Measurements from ENCODE around the gene ATP2B3. TPM values are rescaled to one million over a fixed set of nuclear protein-coding genes. Genes with fewer than 3 reads are reported as not detected.
A peak's percentile ranks its signal among the peaks of the same experiment; 100 is the strongest.

ATP2B3 gene
- total RNA-seq, 4 donors from 2014 or later: not detected

GRCh38 chrX:153495903-153496589 lies 21.4 kb upstream of the ATP2B3 start:
- DNase-seq (ENCODE audit: low spot score in 2 of 2): no peak
- peaks cover 42% of the 10 kb centered on the region for H3K4me1 ChIP-seq
- no peak for TF ChIP-seq POLR2A (IDR thresholded peaks at IDR 0.05)
- TF ChIP-seq POLR2AphosphoS5 (IDR thresholded peaks at IDR 0.05): no peak
- TF ChIP-seq EP300 (IDR thresholded peaks at IDR 0.05): no peak
- TF ChIP-seq CTCF (IDR thresholded peaks at IDR 0.05): no peak
- peak overlapping the region; percentile 36 for H3K4me3 ChIP-seq
- H3K27ac ChIP-seq: no peak overlapping the region
- 50% methylated on average over 11 of the region's 18 CpGs for WGBS
- no peaks in the 10 kb centered on the region for H3K9me3 ChIP-seq
- H3K27me3 ChIP-seq: no peaks in the 10 kb centered on the region
- no peaks in the 10 kb centered on the region for H3K36me3 ChIP-seq

GRCh38 chrX:153496590-153496959 lies 20.9 kb upstream of the ATP2B3 start:
- no peak for TF ChIP-seq POLR2A (IDR thresholded peaks at IDR 0.05)
- no peak for TF ChIP-seq EP300 (IDR thresholded peaks at IDR 0.05)
- TF ChIP-seq CTCF (IDR thresholded peaks at IDR 0.05): no peak
- TF ChIP-seq POLR2AphosphoS5 (IDR thresholded peaks at IDR 0.05): no peak
- no peak for DNase-seq (ENCODE audit: low spot score in 2 of 2)
- no peaks in the 10 kb centered on the region for H3K36me3 ChIP-seq
- H3K4me3 ChIP-seq: peak overlapping the region; percentile 36
- H3K9me3 ChIP-seq: no peaks in the 10 kb centered on the region
- H3K27ac ChIP-seq: no peak overlapping the region
- H3K4me1 ChIP-seq: peaks cover 38% of the 10 kb centered on the region
- 55% methylated on average over 6 of the region's 8 CpGs for WGBS
- no peaks in the 10 kb centered on the region for H3K27me3 ChIP-seq

DNA sequence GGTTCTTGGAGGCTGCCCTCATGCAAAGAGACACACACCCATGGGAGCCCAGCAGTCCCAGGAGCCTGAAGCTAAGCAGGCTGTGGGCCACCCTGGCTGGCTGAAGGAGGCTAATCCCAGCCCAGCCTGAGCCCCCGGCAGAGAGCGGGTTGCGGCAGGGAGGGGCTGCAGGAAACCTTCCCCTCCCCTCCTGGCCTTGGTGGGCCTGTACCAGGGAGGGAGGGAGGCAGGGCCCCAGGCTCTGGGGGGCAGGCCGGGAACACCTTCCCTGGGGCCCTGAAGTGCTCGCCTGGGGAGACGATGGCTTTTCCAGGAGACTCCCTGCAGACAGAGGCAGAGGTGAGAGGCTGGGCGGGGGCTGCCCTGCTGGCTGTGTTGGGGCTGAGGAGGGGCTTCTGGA lies 19.0 kb upstream of the ATP2B3 start:
- TF ChIP-seq POLR2AphosphoS5 (IDR thresholded peaks at IDR 0.05) (no peak), EP300 (IDR thresholded peaks at IDR 0.05) (no peak), CTCF (IDR thresholded peaks at IDR 0.05) (no peak), POLR2A (IDR thresholded peaks at IDR 0.05) (no peak)
- Histone ChIP-seq H3K27me3 (no peaks in the 10 kb centered on the region), H3K4me1 (peaks cover 44% of the 10 kb centered on the region), H3K36me3 (no peaks in the 10 kb centered on the region), H3K4me3 (no peak overlapping the region), H3K27ac (no peak overlapping the region), H3K9me3 (no peaks in the 10 kb centered on the region)
- no peak for DNase-seq (ENCODE audit: low spot score in 2 of 2)
- 62% methylated on average over 5 of the region's 7 CpGs for WGBS

DNA sequence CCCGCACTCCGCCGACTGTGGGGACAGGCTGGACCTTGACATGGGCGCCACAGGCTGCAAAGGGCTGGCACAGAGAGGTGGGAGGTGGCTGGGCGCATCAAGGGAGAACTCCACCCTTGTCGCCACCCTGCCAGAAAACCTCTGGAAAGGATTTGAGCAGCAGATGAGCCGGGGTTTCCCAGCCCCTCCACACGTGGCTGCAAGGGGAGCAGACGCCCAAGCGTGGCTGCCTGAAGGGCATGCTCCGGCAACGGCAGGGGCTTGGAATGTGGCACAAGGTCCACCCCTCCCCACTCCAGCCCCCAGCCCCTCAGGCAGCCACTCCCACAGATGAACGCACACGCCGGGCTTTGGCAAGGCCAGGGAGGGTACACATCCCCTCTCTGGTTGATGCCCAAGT lies 18.1 kb upstream of the ATP2B3 start:
- no peak for TF ChIP-seq EP300 (IDR thresholded peaks at IDR 0.05)
- no peak for TF ChIP-seq CTCF (IDR thresholded peaks at IDR 0.05)
- no peak for TF ChIP-seq POLR2A (IDR thresholded peaks at IDR 0.05)
- no peak for TF ChIP-seq POLR2AphosphoS5 (IDR thresholded peaks at IDR 0.05)
- H3K4me3 ChIP-seq: no peak overlapping the region
- no peaks in the 10 kb centered on the region for H3K27me3 ChIP-seq
- H3K4me1 ChIP-seq: peaks cover 41% of the 10 kb centered on the region
- no peak overlapping the region for H3K27ac ChIP-seq
- 31% methylated on average over 5 of the region's 15 CpGs for WGBS
- DNase-seq (ENCODE audit: low spot score in 2 of 2): no peak
- H3K9me3 ChIP-seq: no peaks in the 10 kb centered on the region
- no peaks in the 10 kb centered on the region for H3K36me3 ChIP-seq

- H3K27me3 ChIP-seq: no peaks in the 10 kb centered on the region
- peaks cover 35% of the 10 kb centered on the region for H3K4me1 ChIP-seq
- DNase-seq (ENCODE audit: low spot score in 2 of 2): no peak
- no peak overlapping the region for H3K4me3 ChIP-seq
- H3K9me3 ChIP-seq: no peaks in the 10 kb centered on the region
- TF ChIP-seq CTCF (IDR thresholded peaks at IDR 0.05): no peak
- TF ChIP-seq POLR2AphosphoS5 (IDR thresholded peaks at IDR 0.05): no peak
- TF ChIP-seq POLR2A (IDR thresholded peaks at IDR 0.05): no peak
- TF ChIP-seq EP300 (IDR thresholded peaks at IDR 0.05): no peak
- WGBS: 35% methylated on average over 6 of the region's 17 CpGs
- H3K27ac ChIP-seq: no peak overlapping the region
- H3K36me3 ChIP-seq: no peaks in the 10 kb centered on the region
Measured at GRCh38 chrX:153499876-153500275, 17.6 kb upstream of the ATP2B3 start.

Data from suprapubic skin (tissue), 4 donors.